SH-SY5Y (cell line): ENCODE measurements around the gene CHGA.

Experiments
- GATA2 ChIP-seq: IDR thresholded peaks from 2 replicates; pipeline ENCODE4 v1.6.1; 2011; ENCODE audit warnings: mild to moderate bottlenecking, low read depth, low read length
- GATA3 ChIP-seq: IDR thresholded peaks from 2 replicates; pipeline ENCODE4 v1.6.1; 2011; ENCODE audit warnings: low read depth, mild to moderate bottlenecking, low read length, moderate library complexity

DNA sequence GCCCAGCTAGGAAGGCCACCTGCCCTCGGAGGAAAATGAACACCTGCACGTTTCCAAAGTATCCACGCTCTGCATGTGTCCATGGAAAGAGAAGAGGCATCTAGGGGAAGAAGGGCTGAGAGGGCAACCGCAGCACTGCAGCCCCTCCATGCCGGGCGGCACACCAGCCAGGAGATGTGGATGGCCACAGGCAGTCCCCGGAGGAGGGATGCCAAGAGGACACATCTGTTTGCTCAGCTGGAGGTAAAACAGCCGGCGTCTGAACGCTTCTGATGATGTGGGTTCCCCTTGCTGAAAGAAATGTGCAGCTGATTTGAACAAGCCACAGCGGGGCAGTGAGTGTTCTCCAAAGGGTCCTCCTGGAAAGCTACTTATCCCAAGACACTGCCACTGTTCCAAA, 34.0 kb downstream of the CHGA start:
- TF ChIP-seq GATA3 (no peak), GATA2 (no peak)
